GM06990 (cell line): ENCODE measurements around the gene CASTOR1.
A peak's percentile ranks its signal among the peaks of the same experiment; 100 is the strongest.

Source experiments
- DNase-seq: peaks from one replicate; pipeline ENCODE4 v3.0.0-alpha.2; 2011; ENCODE audit not compliant: insufficient read length; ENCODE audit errors: extremely low read depth
- H3K27me3 ChIP-seq: replicated peaks from 2 replicates; pipeline ENCODE4 v1.6.0; 2011; ENCODE audit warnings: low read length; ENCODE audit not compliant: control insufficient read depth, insufficient read depth
- H3K36me3 ChIP-seq: 2 replicates; pipeline ENCODE4 v1.5.1; 2011; ENCODE audit warnings: low read length; ENCODE audit not compliant: control insufficient read depth, insufficient read depth
- H3K4me3 ChIP-seq: replicated peaks from 2 replicates; pipeline ENCODE4 v1.5.1; 2011; ENCODE audit warnings: low read depth, mild to moderate bottlenecking, control low read depth, low read length
- CTCF ChIP-seq: IDR thresholded peaks from 2 replicates; pipeline ENCODE4 v1.5.1; 2011; ENCODE audit warnings: low read length, control low read depth, mild to moderate bottlenecking, inconsistent platforms; ENCODE audit not compliant: insufficient read depth, poor library complexity, severe bottlenecking

CASTOR1 gene

DNA sequence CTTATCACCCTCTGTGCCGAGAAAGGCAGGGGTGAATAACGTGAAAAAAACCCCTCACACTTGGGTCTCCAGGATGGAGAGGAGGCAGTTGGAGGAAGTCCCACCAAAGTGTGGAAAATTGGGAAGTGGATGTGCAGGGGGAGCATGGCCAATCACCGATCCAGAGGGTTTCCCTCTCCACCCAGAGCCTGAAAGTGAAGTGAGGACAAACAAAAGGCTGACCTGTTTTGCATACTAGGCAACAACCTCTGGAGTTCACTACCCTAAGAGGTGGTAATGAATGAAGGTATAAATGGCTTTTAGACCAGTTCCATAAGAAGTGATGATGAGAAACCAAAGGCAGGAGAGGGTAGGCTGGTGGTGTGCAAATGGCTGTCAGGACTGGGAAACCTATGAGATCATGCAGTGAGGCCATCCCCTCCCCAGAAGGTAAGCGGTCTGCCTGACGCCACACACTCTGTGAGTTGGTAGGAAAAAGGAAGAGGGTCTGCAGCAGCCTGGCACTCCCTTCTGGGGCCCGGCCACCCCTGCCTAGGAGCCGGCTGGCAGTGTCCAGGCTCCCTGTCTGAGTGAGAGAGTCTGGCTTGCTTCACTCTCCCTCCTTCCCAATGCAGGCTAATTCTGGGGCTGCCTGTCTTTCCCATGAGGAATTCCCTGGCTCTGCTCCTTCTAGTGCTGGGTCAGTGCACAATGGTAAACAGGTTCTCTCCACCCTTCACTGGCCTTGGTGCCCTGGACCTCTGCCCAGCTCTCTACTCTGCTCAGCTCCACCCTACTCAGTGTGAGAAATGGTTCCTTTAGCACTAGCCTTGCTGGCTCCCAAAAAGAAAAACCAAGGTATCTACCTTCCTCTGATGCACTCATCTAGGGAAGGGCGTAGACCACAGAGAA lies 21.8 kb upstream of the CASTOR1 start:
- no peak for DNase-seq
- Histone ChIP-seq H3K36me3 (no peaks in the 10 kb centered on the region), H3K27me3 (no peaks in the 10 kb centered on the region), H3K4me3 (no peak overlapping the region)
- no peak for TF ChIP-seq CTCF

DNA sequence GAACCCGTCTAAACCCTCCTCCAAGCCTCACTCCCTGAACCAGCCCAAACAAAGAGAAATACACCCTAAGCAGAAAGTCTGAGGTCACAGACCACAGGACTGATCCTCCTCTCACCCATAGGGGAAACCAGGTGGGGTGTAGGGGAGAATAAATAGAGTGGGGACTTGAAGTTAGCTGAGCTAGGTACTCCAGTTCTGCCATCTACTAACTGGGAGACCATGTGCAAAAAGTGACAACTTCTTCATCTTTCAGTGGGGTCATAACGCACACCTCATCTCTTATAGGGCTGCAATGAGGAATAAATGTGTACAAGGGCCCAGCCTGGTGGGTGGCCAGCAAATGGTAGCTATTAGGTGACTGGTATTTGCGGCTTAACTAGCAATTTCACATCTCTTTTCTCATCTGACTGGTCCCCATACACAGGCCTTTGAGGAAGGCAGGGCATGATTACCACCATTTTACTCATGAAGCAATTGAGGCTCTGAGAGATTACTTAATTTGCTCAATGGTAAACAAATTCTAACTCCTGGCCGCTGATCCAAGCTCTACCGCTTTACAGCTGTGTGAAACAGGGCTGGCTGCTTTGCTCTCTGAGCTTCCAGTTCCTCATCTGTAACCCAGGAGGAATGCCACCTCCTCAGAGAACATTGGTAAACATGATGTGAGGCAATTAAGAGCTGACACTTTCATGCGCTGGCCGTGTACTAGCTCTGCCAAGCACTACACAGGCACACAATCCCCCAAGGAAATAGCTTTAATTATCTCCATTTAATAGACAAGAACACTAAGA lies 20.8 kb upstream of the CASTOR1 start:
- DNase-seq: peak; percentile 44
- TF ChIP-seq CTCF: no peak
- no peaks in the 10 kb centered on the region for H3K27me3 ChIP-seq

DNA sequence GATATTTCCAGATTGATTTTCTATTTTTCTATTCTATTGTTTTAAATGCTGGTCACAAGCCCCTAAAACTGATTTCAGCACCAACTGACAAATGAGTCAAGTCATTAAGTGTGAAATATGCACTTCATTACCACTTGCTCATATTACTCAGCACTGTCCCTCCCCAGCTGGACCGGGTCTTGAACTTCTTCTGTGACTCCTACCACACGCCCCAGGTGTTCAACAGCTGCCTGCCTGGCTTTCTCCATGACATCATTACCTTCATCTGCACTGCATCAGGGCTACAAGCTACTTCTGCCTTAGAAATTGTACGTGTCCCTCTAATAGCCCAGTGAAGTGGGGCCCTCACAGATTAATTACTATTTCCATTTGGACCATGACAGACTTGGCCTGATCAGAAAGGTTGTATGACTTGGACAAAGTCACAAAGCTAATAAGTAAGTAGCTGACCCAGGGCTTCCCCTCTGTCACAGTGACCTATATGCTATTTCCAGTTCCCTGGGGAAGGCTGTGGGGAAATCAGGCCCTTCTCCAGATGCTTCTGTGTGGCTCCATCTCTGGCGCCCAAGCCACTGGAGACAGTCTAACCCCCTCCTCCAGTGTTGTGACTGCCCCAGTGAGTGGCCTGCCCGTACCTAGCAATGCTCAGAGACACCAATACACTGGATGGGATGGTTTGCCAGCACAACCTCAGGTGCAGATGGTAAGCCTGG lies 19.4 kb upstream of the CASTOR1 start:
- H3K36me3 ChIP-seq: no peaks in the 10 kb centered on the region; the same call in none of the 2 replicates
- H3K4me3 ChIP-seq: no peak overlapping the region
- no peak for TF ChIP-seq CTCF
- H3K27me3 ChIP-seq: no peaks in the 10 kb centered on the region
- peak; percentile 62 for DNase-seq

More for the DNA sequence above, 20.8 kb upstream of the CASTOR1 start:
- Histone ChIP-seq H3K36me3 (no peaks in the 10 kb centered on the region), H3K4me3 (no peak overlapping the region)

DNA sequence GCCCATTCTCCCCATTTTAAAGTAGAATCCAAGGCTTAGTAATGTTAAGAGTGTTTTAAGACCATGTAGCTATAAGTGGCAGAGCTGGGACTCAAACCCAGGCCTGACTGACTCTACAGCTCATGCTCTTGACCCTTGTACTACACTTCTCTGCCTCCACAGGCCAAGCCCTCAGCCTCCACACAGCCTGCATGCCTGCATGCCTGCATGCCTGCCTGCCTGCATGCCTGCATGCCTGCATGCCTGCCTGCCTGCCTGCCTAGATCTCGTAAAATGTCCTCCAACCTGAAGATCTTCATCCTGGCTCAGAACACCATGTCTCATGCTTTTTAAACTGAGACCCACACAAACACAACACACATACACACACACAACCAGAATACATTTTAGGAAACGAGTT lies 18.8 kb upstream of the CASTOR1 start:
- no peak for DNase-seq
- Histone ChIP-seq H3K36me3 (peaks cover 2% of the 10 kb centered on the region), H3K4me3 (no peak overlapping the region), H3K27me3 (no peaks in the 10 kb centered on the region)
- TF ChIP-seq CTCF: no peak

GRCh38 chr22:30307041-30307574 lies 17.8 kb upstream of the CASTOR1 start:
- H3K27me3 ChIP-seq: no peaks in the 10 kb centered on the region
- H3K36me3 ChIP-seq: peaks cover 5% of the 10 kb centered on the region
- no peak for TF ChIP-seq CTCF
- H3K4me3 ChIP-seq: peak overlapping the region; percentile 16
- DNase-seq: no peak
